ENCODE data around the gene GOT1. TPM values are rescaled to one million over a fixed set of nuclear protein-coding genes. Genes with fewer than 3 reads are reported as not detected.

The GOT1 gene
- total RNA-seq, 4 donors from 2014 or later, result 8.6 to 19.9 (median 12.1) TPM

DNA sequence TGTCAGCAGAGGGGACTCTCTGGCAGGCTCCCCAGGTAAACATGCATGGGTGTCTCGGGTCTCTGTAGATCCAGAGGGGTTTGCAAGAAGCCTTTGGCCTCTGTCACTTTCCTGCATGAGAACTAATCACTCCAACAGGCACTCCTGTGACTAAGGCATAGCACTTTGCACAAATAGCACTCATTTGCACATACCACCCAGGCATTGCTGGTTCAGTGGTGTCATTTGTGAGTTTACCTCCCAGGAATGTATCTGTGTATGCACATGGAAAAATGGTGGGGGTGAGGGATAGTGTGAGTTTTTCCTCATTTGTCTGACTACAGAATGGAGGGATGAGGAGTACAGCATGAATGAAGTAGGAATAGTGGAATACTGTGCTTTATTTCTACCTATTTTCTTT, 61.8 kb downstream of the GOT1 start:
- H3K36me3 ChIP-seq, result no peaks in the 10 kb centered on the region
- WGBS, 2 donors, result 46 to 47% methylated on average over 1 of the region's 1 CpG
- no peaks in the 10 kb centered on the region for H3K9me3 ChIP-seq
- no peak overlapping the region for H3K27ac ChIP-seq
- DNase-seq (ENCODE audit: low spot score in 2 of 2), result no peak
- TF ChIP-seq POLR2A (IDR thresholded peaks at IDR 0.05), result no peak
- no peak for TF ChIP-seq EP300 (IDR thresholded peaks at IDR 0.05)
- TF ChIP-seq CTCF (IDR thresholded peaks at IDR 0.05), result no peak
- peaks cover 0 to 7% of the 10 kb centered on the region in 2 donors for H3K27me3 ChIP-seq
- H3K4me3 ChIP-seq, result no peak overlapping the region
- H3K4me1 ChIP-seq, result no peaks in the 10 kb centered on the region

- no peaks in the 10 kb centered on the region for H3K36me3 ChIP-seq
Observed at GRCh38 chr10:99366666-99367065, 63.8 kb downstream of the GOT1 start.

DNA sequence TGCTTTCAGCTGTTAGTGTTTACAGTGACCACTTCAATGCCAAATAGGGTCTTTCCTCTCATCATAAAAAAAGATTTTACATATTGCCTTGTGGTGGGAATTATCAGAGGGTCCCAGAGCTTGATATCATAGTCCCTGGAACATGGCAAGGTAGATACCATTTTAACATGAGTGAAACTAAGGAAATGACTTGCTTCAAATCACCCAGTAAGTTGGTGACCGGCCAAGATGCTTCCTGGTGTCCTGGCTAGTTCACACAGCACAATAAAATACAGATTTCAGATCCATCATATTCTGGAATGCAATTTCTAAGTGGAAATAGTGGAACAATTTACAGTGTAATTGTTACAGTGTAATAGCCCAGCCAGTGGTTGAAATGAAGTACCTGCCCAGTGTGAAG, 64.7 kb downstream of the GOT1 start:
- Histone ChIP-seq H3K36me3 (no peaks in the 10 kb centered on the region), H3K27ac (no peak overlapping the region), H3K4me3 (no peak overlapping the region), H3K27me3 (peaks cover 0 to 4% of the 10 kb centered on the region in 2 donors), H3K4me1 (no peaks in the 10 kb centered on the region), H3K9me3 (no peaks in the 10 kb centered on the region)
- WGBS, 2 donors, result 61 to 77% methylated on average over 1 of the region's 1 CpG
- DNase-seq (ENCODE audit: low spot score in 2 of 2), result no peak
- TF ChIP-seq POLR2A (IDR thresholded peaks at IDR 0.05) (no peak), CTCF (IDR thresholded peaks at IDR 0.05) (no peak)

More at GRCh38 chr10:99366666-99367065, 63.8 kb downstream of the GOT1 start:
- Histone ChIP-seq H3K4me3 (no peak overlapping the region), H3K27ac (no peak overlapping the region), H3K27me3 (peaks cover 0 to 4% of the 10 kb centered on the region in 2 donors), H3K4me1 (no peaks in the 10 kb centered on the region), H3K9me3 (no peaks in the 10 kb centered on the region)
- TF ChIP-seq POLR2A (IDR thresholded peaks at IDR 0.05) (no peak), CTCF (IDR thresholded peaks at IDR 0.05) (no peak), EP300 (IDR thresholded peaks at IDR 0.05) (no peak)
- DNase-seq (ENCODE audit: low spot score in 2 of 2), result no peak
- WGBS, 2 donors, result 85 to 93% methylated on average over 2 of the region's 2 CpGs

GRCh38 chr10:99365311-99365710, 65.1 kb downstream of the GOT1 start:
- Histone ChIP-seq H3K9me3 (no peaks in the 10 kb centered on the region), H3K4me1 (no peaks in the 10 kb centered on the region), H3K27me3 (peaks cover 0 to 4% of the 10 kb centered on the region in 2 donors), H3K27ac (no peak overlapping the region), H3K4me3 (no peak overlapping the region), H3K36me3 (no peaks in the 10 kb centered on the region)
- DNase-seq (ENCODE audit: low spot score in 2 of 2), result no peak
- TF ChIP-seq EP300 (IDR thresholded peaks at IDR 0.05) (no peak), CTCF (IDR thresholded peaks at IDR 0.05) (no peak), POLR2A (IDR thresholded peaks at IDR 0.05) (no peak)
- 50 to 52% methylated on average over 1 of the region's 1 CpG for WGBS, 2 donors

- Histone ChIP-seq H3K27me3 (no peaks in the 10 kb centered on the region), H3K4me3 (no peak overlapping the region), H3K9me3 (no peaks in the 10 kb centered on the region), H3K36me3 (no peaks in the 10 kb centered on the region), H3K27ac (no peak overlapping the region), H3K4me1 (no peaks in the 10 kb centered on the region)
- no peak for DNase-seq (ENCODE audit: low spot score in 2 of 2)
- WGBS, 2 donors, result 74 to 80% methylated on average over 4 of the region's 4 CpGs
- no peak for TF ChIP-seq POLR2A (IDR thresholded peaks at IDR 0.05)
- no peak for TF ChIP-seq EP300 (IDR thresholded peaks at IDR 0.05)
- no peak for TF ChIP-seq CTCF (IDR thresholded peaks at IDR 0.05)
Observed at GRCh38 chr10:99364125-99364524, 66.3 kb downstream of the GOT1 start.

Measured in tibial nerve (tissue), 4 donors.